Left cardiac atrium (tissue), 4 donors: Measurements from ENCODE around the gene NKPD1. TPM values are rescaled to one million over a fixed set of nuclear protein-coding genes. Genes with fewer than 3 reads are reported as not detected.
"Not testable (repeated sequence)": the region's sequence is repeated elsewhere in the genome, so short reads cannot be mapped to it uniquely, and the experiment has no call there.

ENCODE experiments used
- ATAC-seq, 2 donors: fragments of 200-7000 bp; cut with Tn5 transposase; one replicate each; pipeline ENCODE4 v1.9.1; 2020; ENCODE audit warnings: mild to moderate bottlenecking in 2 of 2, moderate library complexity in 2 of 2
- DNase-seq: peaks from one replicate; pipeline ENCODE4 v3.0.0-alpha.2; 2020
- intact Hi-C, 2 donors: fragments of 100-400 bp; cut with DNase I; formaldehyde crosslinking; loops; one replicate each; pipeline versions ENCODE4 v1.14.1 to v1.15.1; 2022 to 2023
- total RNA-seq, 2 donors: library from RNA; stranded (reverse); fragmentation: NEBNext Ultra II Directional; extraction: Animal tissue kit (Norgen Biotek cat#: 25700); gene quantifications; one replicate each; pipeline ENCODE4 v1.2.1, GENCODE V29; 2021
- donor health status: DM: no; HTN: yes; CAD: no.
- donor health status: DM: no; HTN: yes; CAD: no; lungs with severe emphysema.
- donor health status: DM: yes; HTN: yes; CAD: no.
- donor health status: Dilated cardiomyopathy.

The NKPD1 gene
- total RNA-seq, 2 donors from 2014 or later = 0.05 TPM; not detected in 1

- DNase-seq (peak; percentile 66), ATAC-seq (peak; percentile 62 to 72)
- intact Hi-C loops = no loop called here
These were observed 34.7 kb downstream of the NKPD1 start for GRCh38 chr19:45125975-45126493.

DNA sequence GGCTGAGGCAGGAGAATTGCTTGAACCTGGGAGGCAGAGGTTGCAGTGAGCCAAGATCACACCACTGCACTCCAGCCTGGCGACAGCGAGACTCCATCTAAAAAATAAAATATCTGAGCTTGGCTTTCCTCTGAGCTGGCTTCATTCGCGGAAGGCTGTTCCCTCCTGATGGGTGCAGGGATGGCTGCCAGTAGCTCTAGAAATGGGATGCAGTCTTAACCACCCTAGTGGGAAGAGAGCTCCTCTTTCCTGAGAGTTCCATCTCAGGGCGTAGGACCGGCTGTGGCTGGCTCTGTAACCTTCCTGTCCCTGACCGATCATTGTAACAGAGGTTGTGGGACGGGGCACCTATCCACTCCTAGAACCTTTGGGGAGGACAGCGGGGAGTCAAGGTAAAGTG lies 35.4 kb downstream of the NKPD1 start:
- DNase-seq = no peak
- ATAC-seq = no peak
- intact Hi-C loops = no loop called here

DNA sequence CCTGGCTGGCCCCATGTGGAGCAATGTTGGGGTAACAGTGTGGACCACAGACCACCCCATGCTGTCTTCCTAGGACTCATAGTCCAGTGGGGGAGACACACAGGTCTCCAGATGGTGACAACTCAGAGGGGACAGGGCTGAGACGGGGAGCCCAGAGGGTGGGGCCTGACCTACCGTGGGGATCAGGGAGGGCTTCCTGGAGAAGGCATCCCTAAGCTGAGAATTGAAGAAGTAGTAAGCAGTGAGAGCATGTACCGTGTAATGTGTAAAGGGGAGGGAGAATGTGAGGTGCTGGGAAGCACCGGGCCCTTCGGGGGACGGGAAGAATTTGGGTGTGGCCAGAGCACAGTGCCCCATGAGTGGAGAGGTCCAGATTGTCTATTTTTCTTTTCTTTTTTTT lies 36.8 kb downstream of the NKPD1 start:
- ATAC-seq (no peak), DNase-seq (no peak)
- intact Hi-C loops = no loop called here

DNA sequence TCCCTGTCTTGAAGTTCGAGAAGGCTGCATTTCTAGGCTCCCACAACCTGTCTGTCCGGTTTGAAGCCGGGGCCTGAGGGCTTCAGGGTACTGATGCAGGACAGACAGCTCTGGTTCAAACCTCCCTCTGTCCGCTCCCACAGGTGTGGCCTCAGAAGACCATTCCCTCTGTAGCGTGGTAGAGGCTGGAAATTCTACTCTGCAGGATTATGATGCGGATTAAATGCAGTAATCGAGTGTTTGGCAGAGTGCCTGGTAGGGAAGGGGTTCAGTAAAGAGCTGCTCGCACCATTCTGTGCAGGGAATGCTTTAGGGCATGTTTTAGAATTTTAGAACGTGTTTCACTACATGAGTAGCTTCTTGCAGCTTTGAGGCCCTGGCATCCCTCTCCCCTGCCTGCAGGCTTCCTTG lies 37.3 kb downstream of the NKPD1 start:
- intact Hi-C loops = no loop called here
- ATAC-seq = no peak
- no peak for DNase-seq

- intact Hi-C loops = no loop called here
- DNase-seq (no peak), ATAC-seq (no peak)
These were observed 38.0 kb downstream of the NKPD1 start for GRCh38 chr19:45122832-45123231.

GRCh38 chr19:45121827-45122345 lies 38.9 kb downstream of the NKPD1 start:
- intact Hi-C loops = no loop called here
- DNase-seq (no peak), ATAC-seq (no peak)

DNA sequence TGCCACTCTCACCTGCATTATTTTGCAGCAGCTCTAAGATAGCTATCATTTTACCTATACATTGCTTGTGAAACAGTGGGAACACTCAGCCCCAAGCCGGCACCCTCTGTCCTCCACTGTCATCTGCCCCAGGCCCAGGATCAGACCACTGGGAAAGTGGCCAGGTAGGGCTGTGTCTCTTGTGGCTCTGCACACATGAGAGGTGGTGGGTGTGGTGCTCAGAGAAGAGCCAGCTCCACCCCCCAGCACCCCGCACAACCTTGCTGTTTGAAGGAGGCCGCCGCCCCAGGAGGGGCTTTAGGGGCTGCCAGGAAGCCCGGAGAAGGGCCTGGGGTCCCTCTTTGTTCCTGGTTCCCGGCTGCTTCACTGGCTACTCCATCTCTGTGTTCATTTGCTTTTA lies 41.2 kb downstream of the NKPD1 start:
- intact Hi-C loops = no loop called here
- ATAC-seq (no peak), DNase-seq (no peak)

DNA sequence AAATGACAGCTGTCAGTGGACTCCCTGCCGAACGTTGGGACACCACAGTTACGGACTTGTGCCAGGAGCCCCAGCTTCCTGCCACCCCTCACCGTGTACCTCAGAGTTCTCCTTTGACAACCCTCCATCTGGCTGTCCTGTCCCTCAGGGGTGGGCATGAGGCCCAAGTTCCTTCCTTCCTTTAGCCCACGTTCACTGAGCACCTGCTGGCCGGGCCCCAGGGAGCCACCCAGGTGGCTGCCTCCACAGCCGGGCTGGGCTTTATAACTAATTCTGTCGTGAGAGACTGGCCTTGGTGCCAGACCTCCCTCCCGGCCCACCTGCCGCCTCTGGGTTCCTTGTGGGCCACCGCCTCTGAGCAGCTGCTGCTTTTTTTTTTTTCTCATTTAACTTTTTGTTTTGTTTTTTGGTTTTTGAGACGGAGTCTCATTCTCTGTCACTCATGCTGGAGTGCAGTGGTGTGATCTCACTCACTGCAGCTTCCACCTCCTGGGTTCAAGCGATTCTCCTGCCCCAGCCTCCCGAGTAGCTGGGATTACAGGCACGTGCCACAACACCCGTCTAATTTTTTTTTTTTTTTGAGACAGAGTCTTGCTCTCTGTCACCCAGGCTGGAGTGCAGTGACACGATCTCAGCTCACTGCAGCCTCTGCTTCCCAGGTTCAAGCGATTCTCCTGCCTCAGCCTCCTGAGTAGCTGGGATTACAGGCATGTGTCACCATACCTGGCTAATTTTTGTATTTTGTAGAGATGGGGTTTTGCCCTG lies 42.0 kb downstream of the NKPD1 start:
- ATAC-seq, DNase-seq, intact Hi-C loops: not testable (repeated sequence)

- DNase-seq (no peak), ATAC-seq (peak in 1 of 2 donors; percentile 27)
- intact Hi-C loops = no loop called here
These were observed 42.7 kb downstream of the NKPD1 start for GRCh38 chr19:45118106-45118505.

- ATAC-seq = no peak
- intact Hi-C loops = no loop called here
- no peak for DNase-seq
These were observed 43.1 kb downstream of the NKPD1 start for GRCh38 chr19:45117671-45118070.

DNA sequence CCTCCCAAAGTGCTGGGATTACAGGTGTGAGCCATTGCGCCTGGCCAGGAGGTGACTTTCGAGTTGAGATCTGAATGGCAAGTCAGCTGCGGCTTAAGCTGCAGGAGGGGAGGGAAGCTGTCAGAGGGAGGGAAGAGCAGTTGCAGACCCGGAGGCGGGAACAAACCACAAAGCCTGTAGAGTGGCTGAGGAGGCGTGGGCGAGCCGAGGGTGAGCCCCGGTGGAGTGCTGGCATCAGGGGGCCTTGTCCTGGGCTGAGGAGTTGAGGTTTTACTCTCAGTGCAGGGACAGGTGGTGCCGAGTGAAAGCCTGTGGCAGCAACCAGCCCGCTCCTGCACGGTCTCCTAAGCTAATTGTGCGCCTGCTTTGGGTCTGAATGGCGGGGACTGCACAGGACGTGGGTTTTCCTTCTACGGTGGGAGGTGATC lies 43.6 kb downstream of the NKPD1 start:
- ATAC-seq (no peak), DNase-seq (no peak)
- intact Hi-C loops = no loop called here

GRCh38 chr19:45115809-45116615 lies 44.8 kb downstream of the NKPD1 start:
- DNase-seq (no peak), ATAC-seq (no peak)
- intact Hi-C loops = no loop called here

GRCh38 chr19:45114116-45114515 lies 46.7 kb downstream of the NKPD1 start:
- ATAC-seq (no peak), DNase-seq (no peak)
- intact Hi-C loops = no loop called here

- intact Hi-C loops = no loop called here
- no peak for ATAC-seq
- no peak for DNase-seq
These were observed 47.2 kb downstream of the NKPD1 start for GRCh38 chr19:45113628-45114027.

GRCh38 chr19:45112111-45112827 lies 48.5 kb downstream of the NKPD1 start:
- intact Hi-C loops = no loop called here
- no peak for DNase-seq
- ATAC-seq = no peak

Other genes with a start within 250 kb of the NKPD1 start
- gene APOC1, start 246.4 kb downstream of the NKPD1 start, total RNA-seq = 1 to 10 TPM; 2.7 to 4.6 TPM
- not detected for gene APOC4, start 218.7 kb downstream of the NKPD1 start, total RNA-seq
- not detected for gene APOC2, start 214.9 kb downstream of the NKPD1 start, total RNA-seq
- 100 to 1,000 TPM in 1 of 2 donors, 10 to 100 TPM in 1; 90.7 to 107 TPM for gene CLPTM1, start 205.6 kb downstream of the NKPD1 start, total RNA-seq
- gene RELB, start 159.5 kb downstream of the NKPD1 start, total RNA-seq = 10 to 100 TPM in 1 of 2 donors, 1 to 10 TPM in 1; 4.4 to 10.7 TPM
- 10 to 100 TPM; 34.0 to 47.7 TPM for gene CLASRP, start 121.9 kb downstream of the NKPD1 start, total RNA-seq
- gene ZNF296, start 84.5 kb downstream of the NKPD1 start, total RNA-seq = under 1 TPM; 0.44 to 0.73 TPM
- 10 to 100 TPM; 13.9 to 14.1 TPM for gene GEMIN7, start 81.7 kb downstream of the NKPD1 start, total RNA-seq
- 10 to 100 TPM; 19.4 to 21.4 TPM for gene PPP1R37, start 67.8 kb downstream of the NKPD1 start, total RNA-seq
- gene TRAPPC6A, start 17.3 kb upstream of the NKPD1 start, total RNA-seq = 10 to 100 TPM; 13.6 to 14.3 TPM
- 1 to 10 TPM; 6.1 to 7.0 TPM for gene BLOC1S3, start 17.8 kb upstream of the NKPD1 start, total RNA-seq
- 1 to 10 TPM; 1.9 to 2.6 TPM for gene EXOC3L2, start 84.4 kb upstream of the NKPD1 start, total RNA-seq
- gene MARK4, start 90.3 kb upstream of the NKPD1 start, total RNA-seq = 10 to 100 TPM; 30.2 to 38.8 TPM
- gene CKM, start 161.9 kb upstream of the NKPD1 start, total RNA-seq = 1,000 to 10,000 TPM; 3,072 to 3,213 TPM
- gene KLC3, start 179.8 kb upstream of the NKPD1 start, total RNA-seq = under 1 TPM; 0.21 to 0.24 TPM
- 10 to 100 TPM; 12.7 to 13.0 TPM for gene ERCC2, start 209.6 kb upstream of the NKPD1 start, total RNA-seq
- 100 to 1,000 TPM; 123 to 143 TPM for gene PPP1R13L, start 244.1 kb upstream of the NKPD1 start, total RNA-seq
- 1 to 10 TPM; 4.6 to 5.5 TPM for gene POLR1G, start 245.7 kb upstream of the NKPD1 start, total RNA-seq